Measurements from ENCODE around the gene DEFB114.
"Not testable (repeated sequence)": the region's sequence is repeated elsewhere in the genome, so short reads cannot be mapped to it uniquely, and the experiment has no call there.

Gene DEFB114

GRCh38 chr6:49964064-49964463 is at the start of gene DEFB114:
Gene DEFB114, minus strand, starts transcription at chr6:49964164. Its CDS starts 59 bp downstream, at chr6:49964105.
- no peak for DNase-seq

- no peak for DNase-seq
Measured at GRCh38 chr6:50007819-50008218, 43.9 kb upstream of the DEFB114 start.

- no peak for DNase-seq
Measured at GRCh38 chr6:50003139-50003538, 39.2 kb upstream of the DEFB114 start.

GRCh38 chr6:49995278-49995677 is 31.3 kb upstream of the DEFB114 start:
- DNase-seq: no peak

- DNase-seq: no peak
Measured at GRCh38 chr6:49988900-49989299, 24.9 kb upstream of the DEFB114 start.

GRCh38 chr6:49987749-49988148 is 23.8 kb upstream of the DEFB114 start:
- no peak for DNase-seq

- no peak for DNase-seq
Measured at GRCh38 chr6:49986551-49986950, 22.6 kb upstream of the DEFB114 start.

- DNase-seq: no peak
Measured at GRCh38 chr6:49982046-49982445, 18.1 kb upstream of the DEFB114 start.

GRCh38 chr6:49980898-49981297 is 16.9 kb upstream of the DEFB114 start:
- DNase-seq: no peak

- DNase-seq: no peak
Measured at GRCh38 chr6:49979584-49979983, 15.6 kb upstream of the DEFB114 start.

GRCh38 chr6:49978332-49979226 is 14.6 kb upstream of the DEFB114 start:
- DNase-seq: no peak

GRCh38 chr6:49969605-49970004 is 5.6 kb upstream of the DEFB114 start, which contains the start of gene DEFB113:
Gene DEFB113, minus strand, starts transcription at chr6:49969625. Its CDS starts 0 bp downstream, at chr6:49969625.
- no peak for DNase-seq

GRCh38 chr6:49966823-49967222 is 2.9 kb upstream of the DEFB114 start:
- DNase-seq: no peak

- no peak for DNase-seq
Measured at GRCh38 chr6:49966334-49966733, 2.4 kb upstream of the DEFB114 start.

- no peak for DNase-seq
Measured at GRCh38 chr6:49958180-49958579, 5.8 kb downstream of the DEFB114 start.

- DNase-seq: no peak
Measured at GRCh38 chr6:49955847-49956246, 8.1 kb downstream of the DEFB114 start.

GRCh38 chr6:49951926-49952325 is 12.0 kb downstream of the DEFB114 start:
- DNase-seq: no peak

GRCh38 chr6:49950415-49950751 is 13.6 kb downstream of the DEFB114 start:
- DNase-seq: no peak

GRCh38 chr6:49949062-49949461 is 14.9 kb downstream of the DEFB114 start:
- DNase-seq: no peak

- DNase-seq: no peak
Measured at GRCh38 chr6:49946835-49947234, 17.1 kb downstream of the DEFB114 start.

- DNase-seq: not testable (repeated sequence)
Measured at GRCh38 chr6:49944068-49944467, 19.9 kb downstream of the DEFB114 start.

- no peak for DNase-seq
Measured at GRCh38 chr6:49939993-49940498, 23.9 kb downstream of the DEFB114 start.

GRCh38 chr6:49937811-49938210 is 26.2 kb downstream of the DEFB114 start:
- DNase-seq: no peak

- no peak for DNase-seq
Measured at GRCh38 chr6:49937017-49937416, 26.9 kb downstream of the DEFB114 start.

- no peak for DNase-seq
Measured at GRCh38 chr6:49935387-49935786, 28.6 kb downstream of the DEFB114 start.
